Testis (tissue), 3 donors: ENCODE measurements around the gene LRP8. TPM values are rescaled to one million over a fixed set of nuclear protein-coding genes. Genes with fewer than 3 reads are reported as not detected.

Experiments used
- DNase-seq: peaks from one replicate; pipeline ENCODE4 v3.0.0-alpha.2; 2019
- H3K27ac ChIP-seq, 2 donors: fragments of 200-600 bp; sonication (generic); one replicate each; pipeline ENCODE4 v1.5.1; 2019
- H3K27me3 ChIP-seq: fragments of 200-600 bp; sonication (generic); one replicate; pipeline ENCODE4 v1.5.1; 2019
- H3K36me3 ChIP-seq: fragments of 200-600 bp; sonication (generic); one replicate; pipeline ENCODE4 v1.5.1; 2017; ENCODE audit warnings: low read depth; ENCODE audit errors: missing control alignments
- H3K4me1 ChIP-seq: fragments of 200-600 bp; sonication (generic); one replicate; pipeline ENCODE4 v1.5.1; 2019
- H3K4me3 ChIP-seq, 2 donors: fragments of 200-600 bp; sonication (generic); one replicate each; pipeline ENCODE4 v1.5.1; 2017 to 2019
- H3K9me3 ChIP-seq: fragments of 200-600 bp; sonication (generic); one replicate; pipeline ENCODE4 v1.5.1; 2017
- POLR2A ChIP-seq: fragments of 450-650 bp; IDR thresholded peaks from one replicate; pipeline ENCODE4 v1.6.1; 2017; ENCODE audit warnings: antibody characterized with exemption, mild to moderate bottlenecking, moderate library complexity
- WGBS, 2 donors: methylation state at CpG; one replicate each; pipeline ENCODE4 v1.1.5; 2018; 5-methylcytosine and 5-hydroxymethylcytosine counted together
- intact Hi-C: fragments of 100-400 bp; cut with DNase I; formaldehyde crosslinking; loops from one replicate; pipeline ENCODE4 v1.15.1; 2023; ENCODE audit warnings: low total_unique reads
- polyA plus RNA-seq: library from polyadenylated mRNA; stranded (reverse); fragments of 350-450 nt; fragmentation: Illumina TruSeq; extraction: RNeasy Lipid Tissue Mini Kit (QIAGEN cat#74804); gene quantifications from one replicate; pipeline ENCODE4 v1.2.3, GENCODE V29; 2014; ENCODE audit warnings: low read depth, low replicate concordance; ENCODE audit not compliant: insufficient read depth
- total RNA-seq, 2 donors: library from RNA; depleted of rRNA; stranded (reverse); fragments of >200 nt; gene quantifications; one replicate each; pipeline ENCODE4 v1.2.3, GENCODE V29; 2016
- TF ChIP-seq, protein P1 (sequence below), 3 experiments: fragments of 450-650 bp in 2 of 3; fragments of 200-600 bp in 1 of 3; sonication (generic) in 1 of 3; IDR thresholded peaks; one replicate each; pipeline ENCODE4 v1.5.1; 2016 to 2019; ENCODE audit warnings: antibody characterized with exemption in 3 of 3, mild to moderate bottlenecking in 2 of 3, moderate library complexity in 1 of 3

LRP8 gene
- total and polyA plus RNA-seq, 3 donors from 2014 or later = 64.3 to 253 (median 223) TPM

DNA sequence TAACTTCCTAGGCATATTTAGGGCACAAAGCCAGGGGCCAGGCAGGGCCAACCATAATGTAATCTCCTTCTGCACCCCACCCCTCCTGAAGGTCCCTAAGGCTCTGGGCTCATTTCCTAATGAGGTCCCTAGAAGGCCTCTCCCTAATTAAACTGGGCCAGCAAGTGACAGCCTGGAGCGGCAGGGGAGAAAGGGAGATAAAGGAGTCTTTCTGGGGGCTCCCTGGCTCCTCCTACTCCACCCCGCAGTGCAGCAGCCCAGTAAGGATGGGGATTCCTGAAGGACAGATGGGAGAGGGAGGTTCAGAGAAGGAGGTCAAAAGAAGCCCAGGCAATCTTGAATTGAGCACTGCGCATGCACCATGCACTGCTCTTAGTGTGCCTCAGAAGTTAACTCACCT, 12.8 kb downstream of the LRP8 start:
- TF ChIP-seq POLR2A = no peak
- TF ChIP-seq, protein P1, sequence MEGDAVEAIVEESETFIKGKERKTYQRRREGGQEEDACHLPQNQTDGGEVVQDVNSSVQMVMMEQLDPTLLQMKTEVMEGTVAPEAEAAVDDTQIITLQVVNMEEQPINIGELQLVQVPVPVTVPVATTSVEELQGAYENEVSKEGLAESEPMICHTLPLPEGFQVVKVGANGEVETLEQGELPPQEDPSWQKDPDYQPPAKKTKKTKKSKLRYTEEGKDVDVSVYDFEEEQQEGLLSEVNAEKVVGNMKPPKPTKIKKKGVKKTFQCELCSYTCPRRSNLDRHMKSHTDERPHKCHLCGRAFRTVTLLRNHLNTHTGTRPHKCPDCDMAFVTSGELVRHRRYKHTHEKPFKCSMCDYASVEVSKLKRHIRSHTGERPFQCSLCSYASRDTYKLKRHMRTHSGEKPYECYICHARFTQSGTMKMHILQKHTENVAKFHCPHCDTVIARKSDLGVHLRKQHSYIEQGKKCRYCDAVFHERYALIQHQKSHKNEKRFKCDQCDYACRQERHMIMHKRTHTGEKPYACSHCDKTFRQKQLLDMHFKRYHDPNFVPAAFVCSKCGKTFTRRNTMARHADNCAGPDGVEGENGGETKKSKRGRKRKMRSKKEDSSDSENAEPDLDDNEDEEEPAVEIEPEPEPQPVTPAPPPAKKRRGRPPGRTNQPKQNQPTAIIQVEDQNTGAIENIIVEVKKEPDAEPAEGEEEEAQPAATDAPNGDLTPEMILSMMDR (IDR thresholded peaks at IDR 0.05) = no peak
- 73 to 96% methylated on average over 3 of the region's 3 CpGs for WGBS, 2 donors
- H3K4me1 ChIP-seq = peaks cover 37% of the 10 kb centered on the region

DNA sequence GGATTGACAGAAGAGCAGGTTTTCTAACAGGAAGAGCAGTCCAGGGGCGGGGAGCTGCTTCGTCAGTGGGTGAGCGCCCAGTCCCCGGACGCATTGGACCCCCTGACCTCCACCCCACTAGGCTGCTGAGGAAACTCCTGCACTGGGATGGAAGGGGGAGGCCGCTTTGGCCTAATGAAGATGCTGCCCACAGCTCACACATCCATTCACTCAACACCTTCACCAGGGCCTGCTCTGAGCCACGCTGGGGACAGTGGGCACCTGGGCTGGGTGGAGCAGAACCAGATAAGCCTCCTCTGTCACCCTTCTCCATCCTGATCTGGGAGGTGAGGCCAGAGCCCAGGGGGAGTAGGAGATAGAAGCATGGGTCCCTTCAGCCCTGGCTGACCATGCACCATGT, 13.3 kb downstream of the LRP8 start:
- 82 to 95% methylated on average over 6 to 7 of the region's 7 CpGs for WGBS, 2 donors
- TF ChIP-seq, protein P1 (IDR thresholded peaks at IDR 0.05) = no peak
- no peak for TF ChIP-seq POLR2A
- no peak overlapping the region for H3K27ac ChIP-seq
- no peak overlapping the region for H3K4me3 ChIP-seq
- H3K36me3 ChIP-seq = no peaks in the 10 kb centered on the region
- H3K9me3 ChIP-seq = no peaks in the 10 kb centered on the region
- intact Hi-C loops = no loop called here
- no peak for DNase-seq
- peaks cover 34% of the 10 kb centered on the region for H3K4me1 ChIP-seq
- H3K27me3 ChIP-seq = no peaks in the 10 kb centered on the region

More for the DNA sequence above, 12.8 kb downstream of the LRP8 start:
- Histone ChIP-seq H3K27ac (no peak overlapping the region), H3K4me3 (no peak overlapping the region), H3K27me3 (no peaks in the 10 kb centered on the region), H3K36me3 (no peaks in the 10 kb centered on the region), H3K9me3 (no peaks in the 10 kb centered on the region)
- intact Hi-C loops = no loop called here
- no peak for DNase-seq

DNA sequence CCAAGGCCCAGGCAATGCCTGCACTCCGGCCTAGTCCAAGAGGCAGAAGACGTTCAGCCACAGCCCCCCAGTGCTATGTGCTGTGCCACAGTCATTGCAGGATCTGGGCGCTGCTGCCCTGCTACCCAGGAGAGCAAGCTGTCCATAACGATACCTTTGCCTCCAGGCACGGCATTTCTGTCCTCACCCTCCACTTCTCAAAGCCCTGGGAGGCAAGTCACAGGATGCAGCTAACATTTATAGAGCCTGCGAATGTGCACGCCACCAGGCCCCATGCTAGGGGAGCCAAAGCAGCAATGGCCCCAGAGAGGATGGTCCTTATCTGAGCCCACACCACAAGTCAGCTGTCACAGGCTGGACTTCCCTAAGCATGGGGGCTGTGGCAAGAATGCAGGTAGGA, 13.8 kb downstream of the LRP8 start:
- Histone ChIP-seq H3K4me3 (no peak overlapping the region), H3K36me3 (no peaks in the 10 kb centered on the region), H3K9me3 (no peaks in the 10 kb centered on the region), H3K27ac (no peak overlapping the region), H3K4me1 (peaks cover 32% of the 10 kb centered on the region), H3K27me3 (no peaks in the 10 kb centered on the region)
- TF ChIP-seq, protein P1 (IDR thresholded peaks at IDR 0.05) = no peak
- TF ChIP-seq POLR2A = no peak
- intact Hi-C loops = no loop called here
- 67 to 76% methylated on average over 3 to 7 of the region's 7 CpGs for WGBS, 2 donors
- DNase-seq = no peak

DNA sequence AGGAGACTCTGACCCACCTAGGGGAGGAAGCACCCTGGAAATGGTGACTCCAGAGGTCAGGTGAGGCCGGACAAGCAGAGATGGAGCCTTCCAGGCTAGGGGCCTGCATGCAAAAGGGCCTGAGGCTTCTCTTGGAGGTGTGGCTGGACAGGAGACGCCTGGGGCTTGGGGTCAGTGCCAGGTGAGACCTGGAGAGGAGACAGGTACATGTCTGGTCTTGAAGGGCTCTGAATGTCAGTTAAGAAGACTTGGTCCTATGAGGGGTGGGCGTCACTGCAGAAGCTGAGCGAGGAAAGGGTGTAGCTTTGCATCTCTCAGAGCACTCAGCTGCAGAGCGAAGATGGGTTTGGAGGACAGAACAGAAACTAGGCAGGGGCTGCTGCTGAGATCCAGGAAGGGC, 14.3 kb downstream of the LRP8 start:
- intact Hi-C loops = no loop called here
- Histone ChIP-seq H3K27ac (no peak overlapping the region), H3K9me3 (no peaks in the 10 kb centered on the region), H3K4me1 (peaks cover 31% of the 10 kb centered on the region), H3K36me3 (no peaks in the 10 kb centered on the region), H3K27me3 (no peaks in the 10 kb centered on the region), H3K4me3 (no peak overlapping the region)
- no peak for TF ChIP-seq POLR2A
- TF ChIP-seq, protein P1 (IDR thresholded peaks at IDR 0.05) = no peak
- no peak for DNase-seq
- 88% methylated on average over 5 of the region's 5 CpGs for WGBS, 2 donors

DNA sequence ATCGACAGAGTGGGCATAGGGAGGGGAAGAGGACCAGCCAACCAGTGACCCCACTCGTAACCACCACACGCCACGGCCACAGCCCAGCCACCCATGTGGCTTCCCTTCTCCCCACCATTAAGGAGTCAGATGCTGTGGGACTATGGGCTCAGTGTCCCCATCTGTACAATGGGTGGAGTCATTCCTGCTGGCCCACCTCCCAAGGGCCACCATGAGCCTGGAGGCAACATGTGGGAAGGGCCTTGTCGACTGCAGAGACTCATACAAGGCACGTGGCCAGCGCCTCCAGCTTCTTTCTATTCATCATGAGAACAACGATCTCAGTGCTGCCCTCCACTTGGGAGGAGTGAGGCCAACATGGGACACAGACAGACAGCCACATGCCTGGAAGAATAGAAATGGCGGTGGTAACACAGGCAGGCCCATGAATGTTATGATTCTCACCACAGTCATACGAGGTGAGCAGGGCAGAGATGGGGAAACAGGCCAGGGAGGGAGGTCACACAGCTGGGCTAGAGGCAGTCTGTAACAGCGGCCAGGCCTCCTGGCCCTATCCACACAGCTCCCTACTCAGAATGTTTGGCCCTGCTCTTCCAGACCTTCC, 16.1 kb downstream of the LRP8 start:
- Histone ChIP-seq H3K9me3 (no peaks in the 10 kb centered on the region), H3K27me3 (no peaks in the 10 kb centered on the region), H3K4me1 (peaks cover 22% of the 10 kb centered on the region), H3K27ac (no peak overlapping the region), H3K4me3 (no peak overlapping the region), H3K36me3 (no peaks in the 10 kb centered on the region)
- no peak for DNase-seq
- WGBS, 2 donors = 72 to 86% methylated on average over 10 to 11 of the region's 11 CpGs
- TF ChIP-seq, protein P1 (IDR thresholded peaks at IDR 0.05) = no peak
- TF ChIP-seq POLR2A = no peak
- intact Hi-C loops = no loop called here
